Peyer's patch (tissue), 4 donors: Measurements from ENCODE around the gene SAMD9L. TPM values are rescaled to one million over a fixed set of nuclear protein-coding genes. Genes with fewer than 3 reads are reported as not detected.

Source experiments
- DNase-seq, 3 donors: peaks; one replicate each; pipeline ENCODE4 v3.0.0-alpha.2; 2017 to 2019
- H3K27ac ChIP-seq, 4 donors: fragments of 200-600 bp; sonication (generic); one replicate each; pipeline ENCODE4 v1.5.1; 2016 to 2019
- H3K27me3 ChIP-seq, 2 donors: fragments of 200-600 bp; sonication (generic); one replicate each; pipeline ENCODE4 v1.5.1; 2019
- H3K36me3 ChIP-seq, 3 donors: fragments of 200-600 bp; sonication (generic); one replicate each; pipeline ENCODE4 v1.5.1; 2016 to 2019
- H3K4me1 ChIP-seq, 4 donors: fragments of 200-600 bp; sonication (generic); one replicate each; pipeline ENCODE4 v1.5.1; 2016 to 2019
- H3K4me3 ChIP-seq, 4 donors: fragments of 200-600 bp; sonication (generic); 1 replicate in 3 of 4; 2 replicates in 1 of 4; pipeline ENCODE4 v1.5.1; 2016 to 2019; ENCODE audit warnings: mild to moderate bottlenecking in 1 of 4
- H3K9me3 ChIP-seq, 4 donors: fragments of 200-600 bp; sonication (generic); one replicate each; pipeline ENCODE4 v1.5.1; 2016 to 2019; ENCODE audit warnings: mild to moderate bottlenecking in 1 of 4
- CTCF ChIP-seq, 6 experiments: fragments of 450-650 bp in 4 of 6; fragments of 200-600 bp in 2 of 6; sonication (generic) in 1 of 6; IDR thresholded peaks; one replicate each; pipeline ENCODE4 v1.5.1; 2017 to 2019; ENCODE audit warnings: antibody characterized with exemption in 6 of 6, mild to moderate bottlenecking in 3 of 6, moderate library complexity in 1 of 6
- POLR2A ChIP-seq, 2 donors: fragments of 450-650 bp; IDR thresholded peaks; one replicate each; pipeline ENCODE4 v1.5.1; 2017; ENCODE audit warnings: antibody characterized with exemption in 2 of 2, mild to moderate bottlenecking in 2 of 2, moderate library complexity in 2 of 2
- total RNA-seq, 4 donors: library from RNA; depleted of rRNA; stranded (reverse); fragments of >200 nt; gene quantifications; one replicate each; pipeline ENCODE4 v1.1.0, GENCODE V29; 2016

The SAMD9L gene
- total RNA-seq, 4 donors from 2014 or later: 6.4 to 14.6 (median 11.9) TPM

- peaks cover 0 to 29% (median 0%) of the 10 kb centered on the region in 4 donors for H3K9me3 ChIP-seq
- H3K4me3 ChIP-seq: no peak overlapping the region
- no peaks in the 10 kb centered on the region for H3K36me3 ChIP-seq
- TF ChIP-seq POLR2A (IDR thresholded peaks at IDR 0.05): no peak
- TF ChIP-seq CTCF (IDR thresholded peaks at IDR 0.05): no peak
- no peak for DNase-seq
- H3K27ac ChIP-seq: no peak overlapping the region
- no peaks in the 10 kb centered on the region for H3K4me1 ChIP-seq
- no peaks in the 10 kb centered on the region for H3K27me3 ChIP-seq
Observed at GRCh38 chr7:93097388-93097787, 50.8 kb downstream of the SAMD9L start.

- no peak overlapping the region for H3K27ac ChIP-seq
- no peaks in the 10 kb centered on the region for H3K9me3 ChIP-seq
- no peaks in the 10 kb centered on the region for H3K27me3 ChIP-seq
- no peaks in the 10 kb centered on the region for H3K36me3 ChIP-seq
- TF ChIP-seq POLR2A (IDR thresholded peaks at IDR 0.05): no peak
- peak in 4 of 6 experiments; percentile 19 to 58 (median 50) for TF ChIP-seq CTCF (IDR thresholded peaks at IDR 0.05)
- no peak overlapping the region for H3K4me3 ChIP-seq
- DNase-seq: no peak
- no peaks in the 10 kb centered on the region for H3K4me1 ChIP-seq
Observed at GRCh38 chr7:93092757-93093370, 55.3 kb downstream of the SAMD9L start.

Other genes starting within 250 kb of the SAMD9L start
- 10 to 100 TPM in 3 of 4 donors, 1 to 10 TPM in 1; 6.5 to 20.6 (median 17.4) TPM for gene SAMD9, start 30.4 kb downstream of the SAMD9L start, total RNA-seq
- gene HEPACAM2, start 78.1 kb upstream of the SAMD9L start, total RNA-seq: 10 to 100 TPM; 19.0 to 59.4 (median 28.4) TPM
- 10 to 100 TPM; 16.1 to 28.9 (median 20.9) TPM for gene VPS50, start 84.0 kb upstream of the SAMD9L start, total RNA-seq